GM21360 (cell line): Measurements from ENCODE around the gene GPR157.
"Not testable (repeated sequence)": the region's sequence is repeated elsewhere in the genome, so short reads cannot be mapped to it uniquely, and the experiment has no call there.

Source experiments
- ATAC-seq: cut with Tn5 transposase; IDR thresholded peaks from one replicate; pipeline ENCODE4 v1.9.1; 2021; ENCODE audit warnings: mild to moderate bottlenecking, moderate library complexity; ENCODE audit not compliant: unreplicated experiment

GPR157 gene

DNA sequence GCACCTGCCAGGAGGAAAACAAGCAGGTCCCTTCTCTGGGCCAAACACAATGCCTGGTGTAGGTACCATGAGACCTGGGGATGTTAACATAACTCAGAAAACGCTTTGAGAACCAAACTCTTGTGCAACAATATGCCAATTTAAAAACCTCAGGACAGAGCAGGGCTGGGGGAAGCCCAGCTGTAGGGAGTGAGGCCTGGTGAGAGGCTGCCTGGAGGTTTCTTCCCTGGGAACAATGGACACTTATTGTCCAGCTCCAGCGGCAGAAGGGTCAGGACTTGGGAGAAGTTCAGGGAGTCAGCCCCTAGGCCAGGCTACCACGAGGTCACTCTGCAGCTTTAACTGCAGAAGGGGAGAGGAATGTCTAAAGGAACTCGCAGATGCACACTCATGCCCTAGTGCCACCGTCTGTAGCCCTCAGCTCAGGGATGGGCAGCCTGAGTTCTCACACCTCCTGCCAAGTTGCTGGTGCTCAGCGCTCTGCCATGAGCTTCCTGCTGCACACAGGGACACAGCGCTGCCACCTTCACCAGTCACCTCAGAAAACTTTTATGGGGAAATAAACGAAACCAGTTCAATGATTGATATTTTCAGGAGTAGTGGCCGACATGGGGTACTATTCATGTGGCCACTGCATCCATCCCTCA, 8.5 kb downstream of the GPR157 start:
- ATAC-seq: no peak

GRCh38 chr1:9119745-9120144, 9.2 kb downstream of the GPR157 start:
- no peak for ATAC-seq

DNA sequence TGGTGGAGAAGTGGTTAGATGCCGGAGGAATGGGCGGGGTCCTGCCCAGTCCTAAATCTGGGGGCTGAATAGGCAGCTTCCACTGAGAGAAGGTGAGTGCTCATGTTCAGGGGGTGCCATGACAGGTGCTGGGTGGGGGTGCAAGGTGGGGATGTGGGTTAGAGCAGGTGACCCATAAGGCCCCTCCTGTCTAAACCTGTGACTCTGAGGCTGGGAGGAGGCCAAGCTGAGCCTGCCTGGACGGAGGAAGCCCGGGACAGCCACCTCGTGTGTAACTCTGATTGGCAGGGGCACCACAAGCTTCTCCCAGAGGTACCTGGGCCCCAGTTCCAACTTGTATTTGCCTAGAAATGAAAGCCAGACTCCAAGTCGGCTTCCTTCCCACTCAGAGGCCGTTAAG, 10.7 kb downstream of the GPR157 start:
- ATAC-seq: no peak

DNA sequence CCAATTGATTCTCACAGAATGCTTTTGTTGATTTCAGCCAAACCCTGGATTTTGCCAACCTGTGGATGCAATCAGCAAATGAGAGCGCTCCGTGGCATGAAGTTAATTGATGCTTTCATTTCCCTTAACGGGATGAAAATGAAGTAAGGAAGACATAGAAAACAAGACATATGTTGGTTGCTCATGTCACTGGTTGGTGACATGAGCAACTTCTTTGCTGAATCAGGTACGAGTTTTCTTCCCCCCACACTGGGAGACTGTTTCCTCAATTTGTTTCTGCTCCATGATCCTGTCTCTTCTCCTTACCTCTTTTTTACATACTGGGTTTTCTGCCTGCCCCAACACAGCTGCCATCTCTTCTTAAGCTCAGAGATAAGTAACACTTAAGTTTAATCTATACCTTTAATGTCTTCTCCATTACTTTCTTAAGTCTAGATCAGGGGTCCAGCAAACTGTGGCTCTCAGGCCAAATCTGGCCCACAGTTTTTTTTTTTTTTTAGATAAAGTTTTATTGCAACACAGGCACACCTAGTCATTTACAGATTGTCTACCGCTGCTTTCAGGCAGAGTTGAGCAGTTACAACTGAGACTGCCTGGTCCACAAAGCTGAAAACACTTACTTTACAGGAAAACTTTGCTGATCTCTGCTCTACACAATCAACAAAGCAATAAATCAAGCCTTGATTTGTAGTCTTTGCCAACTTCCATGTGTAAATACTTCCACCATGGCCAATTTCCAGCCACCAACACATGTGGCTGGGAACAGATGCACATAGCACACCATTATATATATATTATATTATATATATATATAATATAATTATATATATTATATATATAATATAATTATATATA, 13.3 kb downstream of the GPR157 start:
- ATAC-seq: no peak

GRCh38 chr1:9112961-9113880, 15.7 kb downstream of the GPR157 start:
- no peak for ATAC-seq

- no peak for ATAC-seq
Measured at GRCh38 chr1:9111957-9112356, 16.9 kb downstream of the GPR157 start.

DNA sequence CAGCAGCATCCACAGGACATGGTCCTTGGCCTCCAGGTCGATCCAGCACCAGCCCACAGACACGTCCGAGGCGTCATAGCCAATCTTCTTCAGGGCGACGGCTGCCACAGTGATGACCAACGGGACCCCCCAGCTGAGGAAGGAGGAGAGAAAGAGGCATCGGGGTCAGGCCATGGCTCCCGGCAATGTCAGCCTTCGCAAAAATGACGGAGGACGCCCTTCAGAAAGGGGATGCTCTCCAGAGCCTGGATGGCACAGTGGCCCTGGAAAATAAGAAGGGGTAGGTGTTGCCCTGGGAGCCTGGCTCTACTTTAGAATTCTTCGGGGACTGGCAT, 17.6 kb downstream of the GPR157 start:
- no peak for ATAC-seq

GRCh38 chr1:9110669-9111356, 18.1 kb downstream of the GPR157 start:
- no peak for ATAC-seq

DNA sequence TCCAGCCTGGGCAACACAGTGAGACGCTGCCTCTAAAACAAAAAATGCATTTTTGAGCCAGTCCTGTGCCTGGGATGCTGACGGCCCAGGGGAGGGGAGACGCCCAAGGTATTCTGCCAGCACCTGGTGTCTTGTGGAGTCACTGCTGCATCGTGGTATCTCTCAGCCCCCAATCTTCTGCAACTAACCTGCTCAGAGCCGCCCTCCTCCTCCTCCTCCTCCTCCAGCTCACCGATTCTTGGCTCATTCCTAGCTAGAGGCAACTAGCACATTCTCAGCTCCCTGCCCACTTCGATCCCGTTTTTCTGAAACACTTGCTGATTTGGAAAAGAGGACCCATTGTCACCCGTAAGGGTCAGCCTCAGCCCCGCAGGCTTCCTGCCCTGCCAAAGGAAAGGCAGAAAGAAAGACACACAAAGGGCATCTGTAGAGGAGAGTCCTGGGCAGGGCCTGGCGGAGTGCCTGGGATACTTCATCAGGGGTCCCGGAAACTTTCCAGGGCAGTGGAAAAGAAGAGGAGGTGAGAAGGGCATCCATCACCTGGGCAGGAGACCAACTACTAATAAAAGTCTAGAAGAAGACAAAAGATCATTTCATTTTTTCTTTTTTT, 20.7 kb downstream of the GPR157 start:
- no peak for ATAC-seq

DNA sequence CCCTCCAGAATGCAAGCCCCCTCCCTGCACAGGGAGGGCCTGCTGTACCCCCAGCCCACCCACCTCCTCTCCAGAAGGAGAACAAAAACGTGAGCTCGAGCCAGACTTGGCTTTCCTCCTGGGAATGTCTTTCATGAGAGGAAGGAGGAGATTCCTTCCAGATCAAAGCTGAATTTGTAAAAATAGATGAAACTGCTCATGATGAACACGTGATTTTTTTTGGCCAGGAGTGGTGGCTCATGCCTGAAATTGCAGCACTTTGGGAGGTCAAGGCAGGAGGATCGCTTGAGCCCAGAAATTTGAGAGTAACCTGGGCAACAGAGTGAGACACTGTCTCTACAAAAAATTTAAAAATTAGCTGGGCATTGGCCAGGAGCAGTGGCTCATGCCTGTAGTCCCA, 21.8 kb downstream of the GPR157 start:
- no peak for ATAC-seq

DNA sequence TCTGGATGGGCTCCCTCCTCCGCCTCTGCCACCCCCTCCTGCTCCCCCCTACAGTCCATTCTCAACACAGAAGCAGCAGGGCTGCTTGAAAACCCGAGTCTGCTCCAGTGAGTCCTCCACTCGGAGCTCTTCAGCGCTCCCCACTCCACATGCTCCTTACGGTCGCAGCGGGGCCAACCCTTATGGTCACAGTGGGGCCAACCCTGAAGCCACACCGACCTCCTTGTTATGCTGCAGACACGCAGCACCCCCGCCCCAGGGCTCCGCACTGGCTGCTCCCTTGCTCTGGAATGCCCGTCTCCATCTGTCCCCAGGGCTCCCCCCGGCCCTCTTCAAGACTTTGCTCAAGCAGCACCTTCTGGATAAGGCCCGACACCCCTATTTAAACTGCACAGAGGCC, 22.6 kb downstream of the GPR157 start:
- no peak for ATAC-seq

- ATAC-seq: no peak
Measured at GRCh38 chr1:9105336-9105867, 23.5 kb downstream of the GPR157 start.

DNA sequence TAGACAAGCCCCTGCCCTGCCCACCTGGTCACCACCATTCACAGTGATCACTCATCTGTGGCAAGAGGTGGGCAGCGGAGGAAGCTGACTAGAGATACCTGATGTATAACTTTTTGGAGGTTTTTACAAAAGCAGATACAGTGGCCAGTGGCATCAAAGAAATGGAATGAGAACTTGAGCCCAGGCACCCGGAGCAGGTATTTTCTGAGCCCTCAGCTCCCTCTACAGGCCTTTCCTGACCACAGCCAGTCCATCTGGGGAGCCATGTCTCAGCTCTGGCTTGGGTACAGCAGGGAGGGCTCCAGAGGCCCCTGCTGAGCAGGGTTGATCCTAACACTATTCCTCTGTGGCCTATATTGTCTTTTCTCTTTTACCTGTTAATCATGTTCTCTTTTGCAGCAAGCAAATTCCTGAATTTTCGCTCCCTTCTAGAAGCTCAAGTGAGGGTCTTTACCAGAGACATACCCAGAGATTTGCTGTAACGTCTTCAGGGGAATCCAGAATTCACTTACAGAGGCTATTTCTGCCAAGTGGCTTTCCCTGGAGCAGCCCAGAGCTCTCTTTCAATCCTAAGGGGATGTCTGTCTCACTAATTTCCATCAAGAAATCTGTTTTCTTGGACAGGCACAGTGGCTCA, 27.3 kb downstream of the GPR157 start:
- no peak for ATAC-seq

GRCh38 chr1:9100471-9101043, 28.3 kb downstream of the GPR157 start:
- ATAC-seq: no peak

DNA sequence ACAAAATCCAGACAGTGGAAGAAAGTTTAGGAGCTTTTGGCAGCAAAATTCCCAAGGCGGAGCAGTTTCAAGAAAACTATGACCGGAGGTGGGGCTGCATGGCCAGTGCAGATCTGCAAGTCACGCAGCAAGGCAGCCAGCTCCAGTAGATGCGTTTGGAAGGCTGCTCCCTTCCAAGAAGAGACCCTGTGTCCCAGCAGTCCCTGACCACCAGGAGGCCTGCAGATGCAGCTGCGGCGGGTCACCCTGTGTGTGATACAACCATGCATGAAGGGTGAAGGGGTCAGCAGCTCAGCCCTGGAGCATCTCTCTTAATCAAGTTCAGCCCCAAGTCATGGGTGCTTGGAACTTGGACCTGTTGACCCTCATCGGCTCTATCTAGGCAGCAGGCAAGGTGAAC, 29.3 kb downstream of the GPR157 start:
- ATAC-seq: no peak

GRCh38 chr1:9097947-9098705, 30.8 kb downstream of the GPR157 start:
- ATAC-seq: no peak

DNA sequence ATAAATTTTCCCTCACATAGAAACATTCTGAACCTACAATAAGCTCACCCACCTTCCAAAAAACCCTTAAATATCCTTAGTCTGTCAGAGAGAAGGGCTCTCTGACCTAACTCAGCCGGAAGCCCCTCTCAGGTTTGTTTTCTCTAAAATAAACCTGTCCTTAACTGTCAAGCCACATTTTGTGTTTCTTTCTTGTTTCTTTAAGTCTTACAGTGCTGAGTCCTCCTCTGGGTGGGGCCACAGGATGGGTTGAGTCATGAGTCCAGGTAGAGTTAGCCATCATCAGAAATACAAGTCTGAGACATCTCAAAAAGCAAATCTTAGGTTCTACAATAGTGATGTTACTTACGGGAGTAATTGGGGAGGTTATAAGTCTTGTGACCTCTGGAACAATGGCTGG, 33.1 kb downstream of the GPR157 start:
- ATAC-seq: no peak

GRCh38 chr1:9093996-9094595, 34.8 kb downstream of the GPR157 start:
- ATAC-seq: not testable (repeated sequence)
